ENCODE data around the gene FAAP20. TPM values are rescaled to one million over a fixed set of nuclear protein-coding genes. Genes with fewer than 3 reads are reported as not detected.

The FAAP20 gene
- total and polyA plus RNA-seq, 9 of the 15 experiments (the other 6 are each of a cell fraction or from before 2014, with no cell fraction given): 0.58 to 143 (median 9.9) TPM

- TF ChIP-seq FOXK2 (conservative IDR thresholded peaks at IDR 0.05 in 1 of 2, IDR thresholded peaks at IDR 0.05 in 1 of 2; ENCODE audit: low read depth in 2 of 2) (no peak; a peak in 1 of 4 replicates), HDAC2 (IDR thresholded peaks at IDR 0.05) (peak; percentile 57; the same call in 1 of the 2 replicates), NCOR1 (IDR thresholded peaks at IDR 0.05) (no peak), RHOXF2B (CRISPR knock-in tag; conservative IDR thresholded peaks at IDR 0.05) (no peak), CSDE1 (IDR thresholded peaks at IDR 0.05) (no peak), HNRNPH1 (optimal IDR thresholded peaks at IDR 0.05; ENCODE audit: low read depth, low read length) (no peak), MTA2 (IDR thresholded peaks at IDR 0.05; ENCODE audit: low read depth) (peak; percentile 31; the same call in 1 of the 2 replicates), TEAD4 (IDR thresholded peaks at IDR 0.05; ENCODE audit: low read length) (peak; percentile 2; the same call in 1 of the 2 replicates), TEAD4 (CRISPR knock-in tag; IDR thresholded peaks at IDR 0.05; ENCODE audit: borderline replicate concordance) (no peak), KAT8 (IDR thresholded peaks at IDR 0.05; ENCODE audit: low read depth) (no peak), ZNF707 (CRISPR knock-in tag; conservative IDR thresholded peaks at IDR 0.05) (no peak), SRSF7 (optimal IDR thresholded peaks at IDR 0.05; ENCODE audit: low read depth, low read length) (no peak), ZNF699 (CRISPR knock-in tag; IDR thresholded peaks at IDR 0.05; ENCODE audit: insufficient replicate concordance) (no peak), ETV5 (CRISPR knock-in tag; IDR thresholded peaks at IDR 0.05; ENCODE audit: low read depth) (peak; percentile 70), E2F6 (IDR thresholded peaks at IDR 0.05; ENCODE audit: borderline replicate concordance in 1 of 2, extremely low read depth in 1 of 2, insufficient read depth in 1 of 2, insufficient read length in 1 of 2, low read depth in 1 of 2, low read length in 1 of 2, poor library complexity in 1 of 2, severe bottlenecking in 1 of 2) (peak; percentile 83 to 88), TRIM28 (IDR thresholded peaks at IDR 0.05) (no peak), CREM (IDR thresholded peaks at IDR 0.05; ENCODE audit: low read depth) (peak; percentile 78), SRF (CRISPR knock-in tag; IDR thresholded peaks at IDR 0.05) (peak in 1 of 2 experiments; percentile 22; a peak in 1 of 4 replicates), ZNF239 (CRISPR knock-in tag; IDR thresholded peaks at IDR 0.05) (peak; percentile 38; the same call in 1 of the 2 replicates), HDAC1 (IDR thresholded peaks at IDR 0.05) (peak in 1 of 2 experiments; percentile 61; a peak in 2 of 4 replicates), ZBTB17 (CRISPR knock-in tag; IDR thresholded peaks at IDR 0.05) (peak; percentile 64; the same call in 1 of the 2 replicates), PHF8 (IDR thresholded peaks at IDR 0.05; ENCODE audit: borderline replicate concordance, low read length) (peak; percentile 52; the same call in 1 of the 2 replicates), ZNF511 (CRISPR knock-in tag; IDR thresholded peaks at IDR 0.05) (peak; percentile 93)
These were observed 18.2 kb upstream of the FAAP20 start (continued) for GRCh38 chr1:2212532-2213491.
